ENCODE measurements around the gene MYO9A. TPM values are rescaled to one million over a fixed set of nuclear protein-coding genes. Genes with fewer than 3 reads are reported as not detected.

Gene MYO9A
- total and polyA plus RNA-seq, 10 of the 15 experiments (the other 5 are each of a cell fraction or from before 2014, with no cell fraction given) = 3.3 to 25.3 (median 12.2) TPM

DNA sequence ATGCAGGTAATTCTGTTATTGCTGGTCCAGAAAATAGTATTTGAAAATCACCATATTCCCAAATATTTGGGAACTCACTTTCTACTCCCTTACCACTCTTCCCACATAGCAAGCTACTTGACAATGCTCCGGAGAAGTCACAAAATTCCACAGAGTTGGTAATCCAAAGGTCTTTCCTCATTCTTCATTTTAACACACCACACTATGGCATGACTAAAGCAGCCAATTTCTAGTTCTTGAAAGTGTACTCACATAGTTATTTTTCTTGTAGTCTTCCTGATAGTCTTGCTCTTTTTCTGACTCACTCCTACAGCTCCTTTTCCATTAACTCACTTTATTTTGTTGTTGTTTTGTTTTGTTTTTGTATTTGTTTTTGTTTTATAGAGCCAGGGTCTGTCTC, 67.2 kb downstream of the MYO9A start:
- H2AFZ ChIP-seq (ENCODE audit: control insufficient read depth, low read depth, low read length) = no peak overlapping the region
- no TSS peak for BruUV-seq (replicated peaks)
- 100% methylated on average over 1 of the region's 1 CpG for WGBS (ENCODE audit: insufficient coverage, insufficient replicate concordance, low lambda C conversion rate, missing lambda C conversion rate)
- H3K36me3 ChIP-seq (ENCODE audit: control insufficient read depth in 2 of 2, insufficient read depth in 2 of 2, low read length in 1 of 2) = no peaks in the 10 kb centered on the region; a peak in 1 of 4 replicates
- RAD21 ChIA-PET (ENCODE audit: unreplicated experiment) = no interaction called here
- H3K79me2 ChIP-seq (ENCODE audit: control insufficient read depth, insufficient read depth, low read length) = no peaks in the 10 kb centered on the region; the same call in 1 of the 2 replicates
- no peak overlapping the region for H3K4me3 ChIP-seq
- H3K27ac ChIP-seq (ENCODE audit: control insufficient read depth, insufficient read depth) = no peak overlapping the region
- POLR2A ChIA-PET = no interaction called here
- H3K27me3 ChIP-seq (replicated peaks in 1 of 2; ENCODE audit: control insufficient read depth in 2 of 2, insufficient read depth in 2 of 2, low read length in 1 of 2) = no peaks in the 10 kb centered on the region
- FAIRE-seq = no peak
- SMC1A ChIA-PET (ENCODE audit: uncharacterized antibody, unreplicated experiment) = no interaction called here
- no peak for ATAC-seq
- CTCF ChIA-PET = interaction anchor here (0.7 to 1.2 kb wide), 3 partner anchors 33 to 306 kb away, joined by 3 read pairs; no protein-coding TSS in a partner anchor
- no peaks in the 10 kb centered on the region for H3K4me1 ChIP-seq (ENCODE audit: control insufficient read depth, insufficient read depth, low read length)
- H3K9ac ChIP-seq (ENCODE audit: control insufficient read depth, insufficient read depth, low read length) = no peak overlapping the region
- no peak for TF ChIP-seq IRF5 (IDR thresholded peaks at IDR 0.05; ENCODE audit: borderline replicate concordance)
- TF ChIP-seq PRDM15 (CRISPR knock-in tag; IDR thresholded peaks at IDR 0.05) = no peak
- TF ChIP-seq SMAD1 (IDR thresholded peaks at IDR 0.05; ENCODE audit: low read depth, partially characterized antibody) = no peak
- no peak for TF ChIP-seq ZBED1 (IDR thresholded peaks at IDR 0.05; ENCODE audit: borderline replicate concordance)
- TF ChIP-seq PML (IDR thresholded peaks at IDR 0.05; ENCODE audit: low read length) = no peak
- intact Hi-C loops (cut with micrococcal nuclease; ENCODE audit: unreplicated experiment) (no loop called here), in situ Hi-C loops (cut with MboI) (no loop called here)
- H3K4me2 ChIP-seq (ENCODE audit: control insufficient read depth, insufficient read depth) = no peak overlapping the region
- no peaks in the 10 kb centered on the region for H4K20me1 ChIP-seq (ENCODE audit: control insufficient read depth, insufficient read depth)
- H3K9me3 ChIP-seq (replicated peaks; ENCODE audit: control insufficient read depth, insufficient read depth, low read length) = no peaks in the 10 kb centered on the region; the same call in 1 of the 3 replicates
- no peak for DNase-seq (ENCODE audit: low read depth, low spot score)

All from GM12878 (cell line).